HCT116 (cell line): ENCODE data around the gene CPNE2. TPM values are rescaled to one million over a fixed set of nuclear protein-coding genes. Genes with fewer than 3 reads are reported as not detected.

Experiments
- ATAC-seq: fragments of 200-7000 bp; cut with Tn5 transposase; 2 replicates; pipeline ENCODE4 v1.9.1; 2020; ENCODE audit warnings: mild to moderate bottlenecking, moderate library complexity
- BruUV-seq: library from RNA; stranded (reverse); fragments of 400-500 nt; replicated peaks from 2 replicates; lab custom pipeline; 2021; lab: Mats Ljungman, UMichigan
- CTCF ChIA-PET: fragments of 300-600 bp; sonication (Branson Sonifier 250); formaldehyde crosslinking; loops from one replicate; lab custom pipeline; 2021; ENCODE audit warnings: antibody characterized with exemption; lab: Charles Lee
- POLR2A ChIA-PET: fragments of 300-600, 350-600 bp; sonication (Branson Sonifier 250); formaldehyde crosslinking; loops from one replicate; lab custom pipeline; 2021; ENCODE audit warnings: antibody characterized with exemption; lab: Charles Lee
- RAD21 ChIA-PET, 2 experiments: fragments of 300-600 bp; sonication (Branson Sonifier 250); formaldehyde crosslinking; loops; one replicate each; lab custom pipeline; 2023; ENCODE audit warnings: low total read pairs in 2 of 2; ENCODE audit not compliant: uncharacterized antibody in 2 of 2, unreplicated experiment in 2 of 2, low non-redundant PET in 1 of 2; lab: Charles Lee
- DNase-seq: peaks from one replicate; pipeline ENCODE4 v3.0.0-alpha.2; 2010; ENCODE audit warnings: low read depth, low spot score
- H2AFZ ChIP-seq: fragments of 200-600 bp; shearing (Covaris generic), sonication (generic); 2 replicates; pipeline ENCODE4 v1.6.1; 2017; ENCODE audit warnings: low read depth, mixed run types, mixed read lengths, antibody characterized with exemption, low read length; ENCODE audit not compliant: poor library complexity, severe bottlenecking
- H3K27ac ChIP-seq: 2 replicates; pipeline ENCODE4 v1.5.1; 2012; ENCODE audit warnings: low read depth, low read length
- H3K27me3 ChIP-seq: fragments of 200-600 bp; sonication (generic); 2 replicates; pipeline ENCODE4 v1.6.1; 2016; ENCODE audit warnings: mixed run types, low read length, mixed read lengths; ENCODE audit not compliant: insufficient read depth
- H3K36me3 ChIP-seq, 2 experiments: fragments of 200-500 bp in 1 of 2; fragments of 200-600 bp in 1 of 2; sonication (Bioruptor generic) in 1 of 2; sonication (generic) in 1 of 2; 2 replicates each; pipeline versions ENCODE4 v1.5.1 to v1.6.1; 2014 to 2016; ENCODE audit warnings: low read length in 2 of 2, inconsistent platforms in 1 of 2, mixed read lengths in 1 of 2, mixed run types in 1 of 2; ENCODE audit not compliant: insufficient read depth in 2 of 2, control insufficient read depth in 1 of 2
- H3K4me1 ChIP-seq, 2 experiments: fragments of 200-600 bp in 1 of 2; sonication (generic) in 1 of 2; 2 replicates each; pipeline versions ENCODE4 v1.5.1 to v1.6.1; 2012 to 2017; ENCODE audit warnings: low read length in 2 of 2, inconsistent platforms in 1 of 2, mild to moderate bottlenecking in 1 of 2, mixed read lengths in 1 of 2, mixed run types in 1 of 2, moderate library complexity in 1 of 2; ENCODE audit not compliant: insufficient read depth in 2 of 2, control insufficient read depth in 1 of 2
- H3K4me2 ChIP-seq: fragments of 200-600 bp; sonication (generic); 2 replicates; pipeline ENCODE4 v1.6.1; 2017; ENCODE audit warnings: mixed run types, low read length, mixed read lengths
- H3K4me3 ChIP-seq, 2 experiments: fragments of 200-600 bp in 1 of 2; sonication (generic) in 1 of 2; replicated peaks in 1 of 2; 2 replicates each; pipeline ENCODE4 v1.5.1; 2011 to 2016; ENCODE audit warnings: low read length in 2 of 2, control low read depth in 1 of 2, low read depth in 1 of 2, mild to moderate bottlenecking in 1 of 2, mixed read lengths in 1 of 2, mixed run types in 1 of 2
- H3K79me2 ChIP-seq: fragments of 200-600 bp; sonication (generic); 2 replicates; pipeline ENCODE4 v1.6.1; 2017; ENCODE audit warnings: mild to moderate bottlenecking, mixed run types, low read length, moderate library complexity, mixed read lengths; ENCODE audit not compliant: insufficient read depth
- H3K9ac ChIP-seq: fragments of 200-600 bp; sonication (generic); 2 replicates; pipeline ENCODE4 v1.6.1; 2016; ENCODE audit warnings: low read length, mixed read lengths
- H3K9me2 ChIP-seq: fragments of 200-600 bp; sonication (generic), shearing (Covaris generic); 2 replicates; pipeline ENCODE4 v1.6.1; 2017; ENCODE audit warnings: mixed run types, mild to moderate bottlenecking, moderate library complexity; ENCODE audit not compliant: insufficient read depth
- H3K9me3 ChIP-seq, 2 experiments: fragments of 200-500 bp in 1 of 2; fragments of 200-600 bp in 1 of 2; sonication (Bioruptor generic) in 1 of 2; sonication (generic) in 1 of 2; 2 replicates each; pipeline ENCODE4 v1.6.1; 2014 to 2017; ENCODE audit warnings: low read length in 2 of 2, mixed read lengths in 2 of 2, inconsistent platforms in 1 of 2, low read depth in 1 of 2, mild to moderate bottlenecking in 1 of 2, mixed run types in 1 of 2, moderate library complexity in 1 of 2; ENCODE audit not compliant: control insufficient read depth in 1 of 2, insufficient read depth in 1 of 2
- H4K20me1 ChIP-seq: fragments of 200-600 bp; sonication (generic), shearing (Covaris generic); 2 replicates; pipeline ENCODE4 v1.6.1; 2017; ENCODE audit warnings: mixed run types, mild to moderate bottlenecking, moderate library complexity; ENCODE audit not compliant: insufficient read depth
- CBX3 ChIP-seq: IDR thresholded peaks from 2 replicates; pipeline ENCODE4 v1.6.1; 2012; ENCODE audit warnings: low read depth
- CEBPB ChIP-seq: IDR thresholded peaks from 2 replicates; pipeline ENCODE4 v1.6.1; 2012; ENCODE audit warnings: low read depth
- EGR1 ChIP-seq: IDR thresholded peaks from 2 replicates; pipeline ENCODE4 v1.6.1; 2012; ENCODE audit warnings: low read depth
- ELF1 ChIP-seq: IDR thresholded peaks from 2 replicates; pipeline ENCODE4 v1.6.1; 2012; ENCODE audit warnings: low read depth, borderline replicate concordance
- EZH2 ChIP-seq: fragments of 200-600 bp; sonication (generic); IDR thresholded peaks from 2 replicates; pipeline ENCODE4 v1.6.1; 2017; ENCODE audit warnings: antibody characterized with exemption, mixed run types
- FOSL1 ChIP-seq: IDR thresholded peaks from 2 replicates; pipeline ENCODE4 v1.6.1; 2012; ENCODE audit warnings: low read depth
- RAD21 ChIP-seq: IDR thresholded peaks from 2 replicates; pipeline ENCODE4 v1.6.1; 2012; ENCODE audit warnings: low read depth, mild to moderate bottlenecking
- SIN3A ChIP-seq: IDR thresholded peaks from 2 replicates; pipeline ENCODE4 v1.6.1; 2012; ENCODE audit warnings: low read depth
- SP1 ChIP-seq: IDR thresholded peaks from 2 replicates; pipeline ENCODE4 v1.6.1; 2012; ENCODE audit warnings: low read depth
- SRF ChIP-seq: IDR thresholded peaks from 2 replicates; pipeline ENCODE4 v1.6.1; 2012; ENCODE audit warnings: low read depth
- TCF7L2 ChIP-seq: IDR thresholded peaks from 2 replicates; pipeline ENCODE4 v1.7.0; 2011; ENCODE audit warnings: borderline replicate concordance, inconsistent platforms; ENCODE audit not compliant: insufficient read depth, insufficient read length; ENCODE audit errors: extremely low read depth
- YY1 ChIP-seq: IDR thresholded peaks from 2 replicates; pipeline ENCODE4 v1.6.1; 2011; ENCODE audit warnings: low read length, low read depth, moderate library complexity, mild to moderate bottlenecking; ENCODE audit not compliant: insufficient replicate concordance; ENCODE audit errors: extremely low read depth
- ZFX ChIP-seq: fragments of 450-650 bp; IDR thresholded peaks from 2 replicates; pipeline ENCODE4 v1.6.1; 2017
- ZNF274 ChIP-seq: fragments of 200-500 bp; sonication (Bioruptor generic); IDR thresholded peaks from 2 replicates; pipeline ENCODE4 v1.6.1; 2014; ENCODE audit warnings: mild to moderate bottlenecking, low read depth, low read length, inconsistent platforms
- intact Hi-C: fragments of 100-400 bp; cut with micrococcal nuclease; formaldehyde crosslinking; loops from 2 replicates; pipeline ENCODE4 v1.10.0; 2022
- total RNA-seq: library from RNA; stranded (reverse); gene quantifications from one replicate; pipeline ENCODE4 v1.2.1, GENCODE V29; 2021; ENCODE audit not compliant: unreplicated experiment
- TF ChIP-seq, protein P1 (sequence below): IDR thresholded peaks from 2 replicates; pipeline ENCODE4 v1.6.1; 2011; ENCODE audit warnings: mild to moderate bottlenecking, low read length, moderate library complexity; ENCODE audit not compliant: insufficient replicate concordance; ENCODE audit errors: extremely low read depth
- TF ChIP-seq, protein P2 (sequence below): IDR thresholded peaks from 2 replicates; pipeline ENCODE4 v1.6.1; 2012
- TF ChIP-seq, protein P3 (sequence below), 3 experiments: fragments of 200-600 bp in 1 of 3; sonication (generic) in 1 of 3; IDR thresholded peaks in 2 of 3; conservative IDR thresholded peaks in 1 of 3; 2 replicates each; pipeline ENCODE4 v1.5.1; 2012 to 2017; ENCODE audit warnings: low read depth in 2 of 3, low read length in 2 of 3, antibody characterized with exemption in 1 of 3, borderline replicate concordance in 1 of 3, control low read depth in 1 of 3, mild to moderate bottlenecking in 1 of 3, mixed read lengths in 1 of 3, mixed run types in 1 of 3, moderate library complexity in 1 of 3; ENCODE audit not compliant: insufficient read depth in 1 of 3

Gene CPNE2
- total RNA-seq, 1 experiment from 2014 or later, result 31.2 TPM

DNA sequence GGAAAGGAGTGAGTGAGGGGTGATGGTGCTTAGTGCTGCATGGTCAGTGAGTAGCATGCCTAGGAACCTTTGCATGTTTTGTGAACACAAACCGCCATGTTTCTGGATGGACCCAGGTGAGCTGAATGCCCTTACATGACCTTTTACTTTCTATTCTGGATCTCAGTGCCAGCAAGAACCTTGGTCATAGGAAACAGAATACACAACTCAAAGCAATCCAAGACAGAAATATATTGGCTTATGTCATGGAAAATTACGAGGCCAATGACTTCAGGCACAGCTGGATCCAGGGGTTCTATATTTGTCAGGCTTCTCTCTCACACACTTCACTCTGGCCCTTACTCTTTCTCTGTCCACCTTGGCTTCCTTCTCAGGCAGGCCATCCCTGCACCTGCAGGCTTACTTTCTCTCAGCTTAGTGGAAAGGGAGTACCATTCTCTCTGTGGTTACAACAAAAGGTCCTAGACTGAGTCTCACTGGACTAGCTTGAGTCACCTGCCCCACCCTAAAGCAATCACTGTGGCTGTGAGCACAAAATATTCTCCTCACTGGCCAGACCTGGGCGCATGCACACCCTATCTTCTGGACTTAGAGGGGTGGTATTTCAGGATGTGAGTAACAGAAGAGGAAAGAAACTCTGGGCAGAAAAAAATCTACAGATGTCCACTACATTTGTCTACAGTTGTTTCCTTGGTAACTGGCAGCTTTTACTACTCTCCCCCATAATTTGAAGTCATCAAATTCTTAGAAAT, 20.4 kb upstream of the CPNE2 start (continued):
- TF ChIP-seq, protein P1, sequence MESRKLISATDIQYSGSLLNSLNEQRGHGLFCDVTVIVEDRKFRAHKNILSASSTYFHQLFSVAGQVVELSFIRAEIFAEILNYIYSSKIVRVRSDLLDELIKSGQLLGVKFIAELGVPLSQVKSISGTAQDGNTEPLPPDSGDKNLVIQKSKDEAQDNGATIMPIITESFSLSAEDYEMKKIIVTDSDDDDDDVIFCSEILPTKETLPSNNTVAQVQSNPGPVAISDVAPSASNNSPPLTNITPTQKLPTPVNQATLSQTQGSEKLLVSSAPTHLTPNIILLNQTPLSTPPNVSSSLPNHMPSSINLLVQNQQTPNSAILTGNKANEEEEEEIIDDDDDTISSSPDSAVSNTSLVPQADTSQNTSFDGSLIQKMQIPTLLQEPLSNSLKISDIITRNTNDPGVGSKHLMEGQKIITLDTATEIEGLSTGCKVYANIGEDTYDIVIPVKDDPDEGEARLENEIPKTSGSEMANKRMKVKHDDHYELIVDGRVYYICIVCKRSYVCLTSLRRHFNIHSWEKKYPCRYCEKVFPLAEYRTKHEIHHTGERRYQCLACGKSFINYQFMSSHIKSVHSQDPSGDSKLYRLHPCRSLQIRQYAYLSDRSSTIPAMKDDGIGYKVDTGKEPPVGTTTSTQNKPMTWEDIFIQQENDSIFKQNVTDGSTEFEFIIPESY, result no peak

DNA sequence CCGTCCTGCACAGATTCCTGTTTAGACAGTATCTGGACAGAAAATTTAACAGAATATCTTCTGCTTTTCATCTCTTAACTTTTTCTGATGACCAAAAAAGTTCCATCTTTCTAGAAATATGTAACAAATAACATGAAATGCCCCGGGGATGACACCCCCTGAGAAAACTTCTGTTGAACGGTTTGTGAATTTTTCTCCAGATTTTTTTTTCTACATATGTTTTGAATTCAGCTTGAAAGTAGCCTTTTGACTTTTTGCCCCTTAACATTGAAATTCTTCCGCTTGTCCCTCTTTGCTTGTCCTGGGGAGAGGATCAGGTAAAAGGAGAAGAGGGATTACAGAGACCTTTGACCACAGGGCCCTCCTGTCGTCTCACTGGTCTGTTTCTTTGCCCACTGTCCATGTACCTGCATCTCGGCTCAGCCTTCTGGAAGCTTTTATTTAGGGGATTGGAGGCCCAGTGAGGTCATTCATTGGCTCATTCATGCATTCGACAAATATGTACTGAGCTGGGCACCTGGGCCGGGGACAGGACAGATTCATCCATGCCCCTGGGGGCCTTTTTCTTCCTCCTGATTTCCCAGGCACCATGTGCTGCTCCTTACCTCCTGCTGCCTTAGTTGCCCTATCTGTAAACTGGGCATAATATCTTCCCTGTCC, 19.6 kb upstream of the CPNE2 start:
- DNase-seq, result no peak
- Histone ChIP-seq H3K4me3 (no peak overlapping the region), H4K20me1 (no peaks in the 10 kb centered on the region), H3K9me3 (no peaks in the 10 kb centered on the region), H3K27ac (no peak overlapping the region), H3K9me2 (0 out of 2 replicates have a peak, but pooled peaks cover 3% of the 10 kb centered on the region), H3K36me3 (no peaks in the 10 kb centered on the region), H3K79me2 (no peaks in the 10 kb centered on the region), H3K4me2 (peak overlapping the region; percentile 64), H3K27me3 (no peaks in the 10 kb centered on the region), H2AFZ (no peak overlapping the region), H3K9ac (0 out of 2 replicates have a peak overlapping the region, but pooled peaks have one; percentile 3), H3K4me1 (peaks cover 10 to 35% of the 10 kb centered on the region in 2 experiments)
- intact Hi-C loops, result no loop called here
- ChIA-PET RAD21 (no interaction called here), POLR2A (no interaction called here), CTCF (interaction anchor here (2.0 kb wide), 1 partner anchor 12 kb away, joined by 7 read pairs; no protein-coding TSS in a partner anchor)
- no peak for ATAC-seq
- no TSS peak for BruUV-seq
- no peak for TF ChIP-seq YY1
- TF ChIP-seq CBX3, result no peak
- TF ChIP-seq ZFX, result no peak
- TF ChIP-seq, protein P2, sequence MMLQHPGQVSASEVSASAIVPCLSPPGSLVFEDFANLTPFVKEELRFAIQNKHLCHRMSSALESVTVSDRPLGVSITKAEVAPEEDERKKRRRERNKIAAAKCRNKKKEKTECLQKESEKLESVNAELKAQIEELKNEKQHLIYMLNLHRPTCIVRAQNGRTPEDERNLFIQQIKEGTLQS, result no peak
- no peak for TF ChIP-seq SIN3A
- TF ChIP-seq SP1, result no peak
- TF ChIP-seq, protein P3, sequence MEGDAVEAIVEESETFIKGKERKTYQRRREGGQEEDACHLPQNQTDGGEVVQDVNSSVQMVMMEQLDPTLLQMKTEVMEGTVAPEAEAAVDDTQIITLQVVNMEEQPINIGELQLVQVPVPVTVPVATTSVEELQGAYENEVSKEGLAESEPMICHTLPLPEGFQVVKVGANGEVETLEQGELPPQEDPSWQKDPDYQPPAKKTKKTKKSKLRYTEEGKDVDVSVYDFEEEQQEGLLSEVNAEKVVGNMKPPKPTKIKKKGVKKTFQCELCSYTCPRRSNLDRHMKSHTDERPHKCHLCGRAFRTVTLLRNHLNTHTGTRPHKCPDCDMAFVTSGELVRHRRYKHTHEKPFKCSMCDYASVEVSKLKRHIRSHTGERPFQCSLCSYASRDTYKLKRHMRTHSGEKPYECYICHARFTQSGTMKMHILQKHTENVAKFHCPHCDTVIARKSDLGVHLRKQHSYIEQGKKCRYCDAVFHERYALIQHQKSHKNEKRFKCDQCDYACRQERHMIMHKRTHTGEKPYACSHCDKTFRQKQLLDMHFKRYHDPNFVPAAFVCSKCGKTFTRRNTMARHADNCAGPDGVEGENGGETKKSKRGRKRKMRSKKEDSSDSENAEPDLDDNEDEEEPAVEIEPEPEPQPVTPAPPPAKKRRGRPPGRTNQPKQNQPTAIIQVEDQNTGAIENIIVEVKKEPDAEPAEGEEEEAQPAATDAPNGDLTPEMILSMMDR (IDR thresholded peaks at IDR 0.05 in 2 of 3, conservative IDR thresholded peaks at IDR 0.05 in 1 of 3; ENCODE audit: borderline replicate concordance in 1 of 3, insufficient read depth in 1 of 3, low read depth in 2 of 3, low read length in 2 of 3), result no peak
- no peak for TF ChIP-seq RAD21
- no peak for TF ChIP-seq ELF1
- no peak for TF ChIP-seq EZH2
- no peak for TF ChIP-seq CEBPB
- TF ChIP-seq TCF7L2, result no peak
- no peak for TF ChIP-seq ZNF274
- no peak for TF ChIP-seq EGR1
- no peak for TF ChIP-seq FOSL1
- TF ChIP-seq SRF, result no peak
